Measurements from ENCODE around the gene ADPRHL1.
"Not testable (repeated sequence)": the region's sequence is repeated elsewhere in the genome, so short reads cannot be mapped to it uniquely, and the experiment has no call there.

The ADPRHL1 gene

DNA sequence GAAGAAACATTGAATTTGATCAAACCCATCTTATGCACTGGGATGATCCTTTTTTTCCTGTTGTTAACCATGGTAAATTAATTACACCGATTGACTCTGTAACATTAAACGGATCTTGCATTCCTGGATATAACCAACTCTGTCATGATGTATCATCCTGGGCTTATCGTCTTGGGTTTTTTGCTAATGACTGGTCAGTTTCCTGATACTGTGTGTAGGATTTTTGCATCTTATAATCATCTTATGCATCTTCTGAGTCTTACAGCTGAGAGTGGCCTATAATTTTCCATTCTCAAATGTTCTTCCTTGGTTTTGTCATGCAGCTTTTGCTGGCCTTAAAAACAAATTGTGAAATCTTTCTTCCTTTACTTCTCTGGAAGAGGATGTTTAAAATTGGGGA is 24.4 kb upstream of the ADPRHL1 start:
- FAIRE-seq (no peak), DNase-seq (ENCODE audit: insufficient read length, low spot score) (no peak)
- TF ChIP-seq, protein P1, sequence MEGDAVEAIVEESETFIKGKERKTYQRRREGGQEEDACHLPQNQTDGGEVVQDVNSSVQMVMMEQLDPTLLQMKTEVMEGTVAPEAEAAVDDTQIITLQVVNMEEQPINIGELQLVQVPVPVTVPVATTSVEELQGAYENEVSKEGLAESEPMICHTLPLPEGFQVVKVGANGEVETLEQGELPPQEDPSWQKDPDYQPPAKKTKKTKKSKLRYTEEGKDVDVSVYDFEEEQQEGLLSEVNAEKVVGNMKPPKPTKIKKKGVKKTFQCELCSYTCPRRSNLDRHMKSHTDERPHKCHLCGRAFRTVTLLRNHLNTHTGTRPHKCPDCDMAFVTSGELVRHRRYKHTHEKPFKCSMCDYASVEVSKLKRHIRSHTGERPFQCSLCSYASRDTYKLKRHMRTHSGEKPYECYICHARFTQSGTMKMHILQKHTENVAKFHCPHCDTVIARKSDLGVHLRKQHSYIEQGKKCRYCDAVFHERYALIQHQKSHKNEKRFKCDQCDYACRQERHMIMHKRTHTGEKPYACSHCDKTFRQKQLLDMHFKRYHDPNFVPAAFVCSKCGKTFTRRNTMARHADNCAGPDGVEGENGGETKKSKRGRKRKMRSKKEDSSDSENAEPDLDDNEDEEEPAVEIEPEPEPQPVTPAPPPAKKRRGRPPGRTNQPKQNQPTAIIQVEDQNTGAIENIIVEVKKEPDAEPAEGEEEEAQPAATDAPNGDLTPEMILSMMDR (IDR thresholded peaks at IDR 0.05; ENCODE audit: insufficient read depth, missing control alignments) = no peak

DNA sequence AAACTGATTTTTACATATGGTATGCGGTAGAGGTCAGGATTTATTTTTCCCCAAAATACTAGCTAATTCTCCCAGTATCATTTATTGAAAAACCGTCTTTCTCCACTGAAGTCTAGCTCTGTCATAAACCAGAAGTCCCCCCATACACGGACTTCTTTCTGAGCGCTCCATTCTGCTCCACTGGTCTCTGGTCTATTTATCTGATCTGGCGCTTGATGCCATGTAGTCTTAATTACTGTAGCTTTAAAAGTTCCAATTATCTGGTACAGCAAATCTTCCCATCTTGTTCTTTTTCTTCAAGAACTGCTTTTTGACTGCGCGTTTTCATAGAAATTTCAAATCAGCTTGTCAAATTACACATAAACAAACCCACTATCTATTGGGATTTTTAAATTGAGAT is 23.5 kb upstream of the ADPRHL1 start:
- DNase-seq (ENCODE audit: insufficient read length, low spot score) (no peak), FAIRE-seq (no peak)
- TF ChIP-seq, protein P1 (IDR thresholded peaks at IDR 0.05; ENCODE audit: insufficient read depth, missing control alignments) = no peak

DNA sequence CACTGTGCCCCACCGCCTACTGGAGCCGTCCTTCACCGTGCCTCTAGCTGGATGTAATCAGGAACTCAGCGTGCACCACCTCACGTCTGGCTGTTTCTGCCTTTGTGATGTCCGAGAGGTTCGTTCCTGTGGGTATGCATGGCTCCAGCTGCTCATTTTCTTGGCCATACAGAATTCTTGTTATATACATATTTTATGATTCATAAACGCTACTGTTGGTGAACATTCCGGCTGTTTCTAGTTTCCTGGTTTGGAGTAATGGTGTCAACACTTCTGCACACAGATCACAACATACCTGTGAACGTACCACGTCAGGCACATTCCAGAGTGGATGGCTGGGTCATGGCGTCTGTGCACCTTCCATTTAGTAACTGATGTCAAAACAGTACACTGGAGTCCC is 22.6 kb upstream of the ADPRHL1 start:
- TF ChIP-seq, protein P1 (IDR thresholded peaks at IDR 0.05; ENCODE audit: insufficient read depth, missing control alignments) = no peak
- DNase-seq (ENCODE audit: insufficient read length, low spot score) (no peak), FAIRE-seq (no peak)

DNA sequence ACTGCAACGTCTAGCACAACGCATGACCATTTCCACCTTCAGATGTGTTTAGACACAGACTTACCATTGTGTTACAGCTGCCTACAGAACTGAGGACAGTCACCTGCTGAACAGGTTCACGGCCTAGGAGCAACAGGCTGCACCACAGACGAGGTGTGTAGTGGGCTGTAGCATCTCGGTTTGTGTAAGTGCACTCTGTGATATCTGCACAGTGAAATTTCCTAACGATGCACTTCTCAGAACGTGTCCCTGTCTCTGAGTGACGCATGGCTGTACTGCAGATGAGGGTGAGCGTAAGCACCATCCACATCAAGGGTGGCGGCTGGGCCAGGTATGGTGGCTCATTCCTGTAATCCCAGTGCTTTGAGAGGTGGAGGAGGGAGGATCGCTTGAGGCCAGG is 22.0 kb upstream of the ADPRHL1 start:
- TF ChIP-seq, protein P1 (IDR thresholded peaks at IDR 0.05; ENCODE audit: insufficient read depth, missing control alignments) = no peak
- FAIRE-seq (no peak), DNase-seq (ENCODE audit: insufficient read length, low spot score) (no peak)

DNA sequence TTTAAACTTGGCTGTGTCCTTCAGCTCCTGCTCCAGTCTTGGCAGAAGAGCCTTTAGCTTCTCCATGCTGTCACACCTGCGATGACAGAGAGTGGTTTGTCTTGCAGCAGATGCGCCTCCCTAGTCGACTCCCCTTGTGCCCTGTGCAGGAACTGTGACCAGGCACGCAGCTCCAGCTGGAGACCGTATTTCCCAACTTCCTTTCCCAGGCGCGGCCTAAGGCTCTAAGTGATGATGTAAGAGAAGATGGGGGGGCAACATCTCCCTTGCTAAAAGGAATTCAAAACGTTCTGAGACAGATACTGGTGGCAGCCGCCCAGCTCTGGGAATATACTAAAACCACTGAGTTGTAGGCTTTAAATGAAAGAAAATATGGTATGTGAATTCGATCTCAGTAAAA is 20.9 kb upstream of the ADPRHL1 start:
- no peak for DNase-seq (ENCODE audit: insufficient read length, low spot score)
- no peak for FAIRE-seq
- TF ChIP-seq, protein P1 (IDR thresholded peaks at IDR 0.05; ENCODE audit: insufficient read depth, missing control alignments) = no peak

DNA sequence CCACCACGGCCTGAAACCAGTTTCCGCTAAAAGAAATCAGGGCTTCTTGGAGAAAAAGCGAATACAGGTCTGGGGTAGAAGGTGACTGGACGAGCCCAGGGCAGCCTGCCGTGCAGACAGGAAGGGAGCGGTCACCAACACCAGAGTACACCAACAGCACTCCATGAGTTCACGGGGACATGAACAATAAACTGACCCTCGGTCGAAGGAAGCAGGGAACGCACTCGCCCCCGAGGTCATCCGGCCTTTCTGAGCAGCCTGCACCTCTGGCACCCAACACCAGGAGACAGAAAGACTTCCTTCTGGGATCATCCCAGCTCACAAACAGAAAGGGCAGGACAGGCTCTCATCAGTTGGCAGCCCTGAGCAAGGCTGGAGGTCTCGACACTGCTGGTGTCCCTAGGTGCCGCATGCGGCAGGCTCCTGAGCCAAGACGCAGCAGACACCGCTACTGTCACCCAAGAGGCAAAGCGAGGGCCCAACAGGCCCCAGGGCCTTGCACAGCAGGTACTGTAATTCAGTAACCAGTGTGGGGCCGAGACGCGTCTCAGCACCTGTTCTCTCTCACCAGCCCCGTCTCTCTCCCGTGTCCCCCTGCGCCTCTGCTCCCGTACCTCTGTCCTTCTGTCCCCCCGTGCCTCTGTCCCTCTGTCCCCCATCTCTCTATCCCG is 19.2 kb upstream of the ADPRHL1 start:
- FAIRE-seq = no peak
- TF ChIP-seq, protein P1 (IDR thresholded peaks at IDR 0.05; ENCODE audit: insufficient read depth, missing control alignments) = no peak
- no peak for DNase-seq (ENCODE audit: insufficient read length, low spot score)

DNA sequence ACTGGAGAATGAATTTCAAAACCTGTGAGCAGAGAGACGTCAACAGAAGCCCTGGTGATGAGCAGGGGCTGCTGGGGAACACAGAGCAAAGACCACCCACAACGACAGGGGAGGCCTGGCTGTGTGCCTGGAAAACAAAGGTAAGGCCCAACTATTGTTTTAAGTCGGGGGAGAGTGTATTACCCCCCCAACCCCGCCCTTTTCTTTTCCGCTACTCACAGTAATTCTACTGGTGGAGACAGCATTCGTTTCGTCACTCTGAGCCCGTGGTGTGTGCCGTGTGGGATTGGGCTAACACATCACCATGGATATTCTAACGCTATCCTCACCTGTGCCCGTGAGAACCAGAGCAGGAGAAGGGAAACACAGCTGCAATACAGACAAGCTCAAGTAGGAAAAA is 18.6 kb upstream of the ADPRHL1 start:
- TF ChIP-seq, protein P1 (IDR thresholded peaks at IDR 0.05; ENCODE audit: insufficient read depth, missing control alignments) = no peak
- FAIRE-seq (no peak), DNase-seq (ENCODE audit: insufficient read length, low spot score) (no peak)

DNA sequence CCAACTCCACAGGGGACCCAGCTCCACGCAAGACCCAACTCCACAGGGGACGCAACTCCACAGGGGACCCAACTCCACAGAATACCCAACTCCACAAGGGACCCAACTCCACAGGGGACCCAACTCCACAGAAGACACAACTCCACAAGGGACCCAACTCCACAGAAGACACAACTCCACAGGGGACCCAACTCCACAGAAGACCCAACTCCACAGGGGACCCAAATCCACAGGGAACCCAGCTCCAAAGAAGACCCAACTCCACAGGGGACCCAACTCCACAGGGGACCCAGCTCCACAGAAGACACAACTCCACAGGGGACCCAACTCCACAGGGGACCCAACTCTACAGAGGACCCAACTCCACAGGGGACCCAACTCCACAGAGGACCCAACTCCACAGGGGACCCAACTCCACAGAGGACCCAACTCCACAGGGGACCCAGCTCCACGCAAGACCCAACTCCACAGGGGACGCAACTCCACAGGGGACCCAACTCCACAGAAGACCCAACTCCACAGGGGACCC is 17.4 kb upstream of the ADPRHL1 start:
- not testable (repeated sequence) for FAIRE-seq; DNase-seq (ENCODE audit: insufficient read length, low spot score)
